ENCODE results near the gene GDF2.

The GDF2 gene

GRCh38 chr10:47332946-47333345 is 10.7 kb downstream of the GDF2 start:
- no peak for DNase-seq (ENCODE audit: low read depth in 2 of 2)

- DNase-seq (ENCODE audit: low read depth in 2 of 2), result no peak
Observed at GRCh38 chr10:47333532-47333931, 11.3 kb downstream of the GDF2 start.

GRCh38 chr10:47334466-47335295 is 12.4 kb downstream of the GDF2 start:
- no peak for DNase-seq (ENCODE audit: low read depth in 2 of 2)

- DNase-seq (ENCODE audit: low read depth in 2 of 2), result no peak
Observed at GRCh38 chr10:47335906-47336305, 13.7 kb downstream of the GDF2 start.

- DNase-seq (ENCODE audit: low read depth in 2 of 2), result no peak
Observed at GRCh38 chr10:47336387-47337134, 14.3 kb downstream of the GDF2 start.

- DNase-seq (ENCODE audit: low read depth in 2 of 2), result no peak
Observed at GRCh38 chr10:47337310-47337709, 15.1 kb downstream of the GDF2 start.

GRCh38 chr10:47339186-47339735 is 17.0 kb downstream of the GDF2 start:
- DNase-seq (ENCODE audit: low read depth in 2 of 2), result no peak

GRCh38 chr10:47339759-47340607 is 17.7 kb downstream of the GDF2 start:
- DNase-seq (ENCODE audit: low read depth in 2 of 2), result no peak

- peak in 1 of 2 experiments; percentile 2 for DNase-seq (ENCODE audit: low read depth in 2 of 2)
Observed at GRCh38 chr10:47340608-47341170, 18.4 kb downstream of the GDF2 start.

- DNase-seq (ENCODE audit: low read depth in 2 of 2), result no peak
Observed at GRCh38 chr10:47344996-47345870, 23.0 kb downstream of the GDF2 start.

- no peak for DNase-seq (ENCODE audit: low read depth in 2 of 2)
Observed at GRCh38 chr10:47346581-47347302, 24.5 kb downstream of the GDF2 start.

GRCh38 chr10:47347303-47347675 is 25.0 kb downstream of the GDF2 start:
- DNase-seq (ENCODE audit: low read depth in 2 of 2), result no peak

- DNase-seq (ENCODE audit: low read depth in 2 of 2), result no peak
Observed at GRCh38 chr10:47348138-47348651, 25.9 kb downstream of the GDF2 start, which contains the start of gene RBP3. Gene RBP3 (plus strand): TSS chr10:47348363. CDS start chr10:47348485, 122 bp downstream.

- no peak for DNase-seq (ENCODE audit: low read depth in 2 of 2)
Observed at GRCh38 chr10:47348661-47349470, 26.6 kb downstream of the GDF2 start.

- DNase-seq (ENCODE audit: low read depth in 2 of 2), result no peak
Observed at GRCh38 chr10:47349516-47349915, 27.3 kb downstream of the GDF2 start.

- no peak for DNase-seq (ENCODE audit: low read depth in 2 of 2)
Observed at GRCh38 chr10:47349941-47350371, 27.7 kb downstream of the GDF2 start.

GRCh38 chr10:47350671-47351640 is 28.7 kb downstream of the GDF2 start:
- no peak for DNase-seq (ENCODE audit: low read depth in 2 of 2)

Measured in fibroblast of skin of left biceps (primary cell).